Endothelial cell of umbilical vein (primary cell): ENCODE measurements around the gene AFTPH.

Experiments used
- EZH2 ChIP-seq: IDR thresholded peaks from 2 replicates; pipeline ENCODE4 v1.6.1; 2012; ENCODE audit warnings: borderline replicate concordance, low read depth, mild to moderate bottlenecking, moderate library complexity, low read length, inconsistent platforms; ENCODE audit not compliant: severe bottlenecking
- FOS ChIP-seq: IDR thresholded peaks from 2 replicates; pipeline ENCODE4 v1.6.1; 2011; ENCODE audit warnings: mild to moderate bottlenecking, low read length, moderate library complexity, borderline replicate concordance; ENCODE audit not compliant: insufficient read depth
- GATA2 ChIP-seq: IDR thresholded peaks from 2 replicates; pipeline ENCODE4 v1.7.0; 2011; ENCODE audit warnings: low read depth, mild to moderate bottlenecking, moderate library complexity, mixed read lengths, low read length; ENCODE audit not compliant: insufficient read length, insufficient read depth
- POLR2A ChIP-seq: IDR thresholded peaks from 2 replicates; pipeline ENCODE4 v1.6.1; 2012; ENCODE audit warnings: low read depth, mild to moderate bottlenecking, control low read depth, low read length
- POLR2AphosphoS5 ChIP-seq: IDR thresholded peaks from 2 replicates; pipeline ENCODE4 v1.6.1; 2012; ENCODE audit warnings: low read depth, mild to moderate bottlenecking, control low read depth, low read length, moderate library complexity; ENCODE audit not compliant: insufficient read depth
- TF ChIP-seq, protein P1 (sequence below), 2 donors: IDR thresholded peaks; 1 replicate in 1 of 2; 2 replicates in 1 of 2; pipeline ENCODE4 v1.5.1; 2011; ENCODE audit warnings: low read length in 2 of 2, mild to moderate bottlenecking in 2 of 2, moderate library complexity in 2 of 2, control low read depth in 1 of 2, inconsistent platforms in 1 of 2, low read depth in 1 of 2; ENCODE audit not compliant: insufficient read depth in 1 of 2; ENCODE audit errors: extremely low read depth in 1 of 2
- TF ChIP-seq, protein P2 (sequence below): IDR thresholded peaks from 2 replicates; pipeline ENCODE4 v1.6.1; 2011; ENCODE audit not compliant: insufficient read depth, insufficient read length

DNA sequence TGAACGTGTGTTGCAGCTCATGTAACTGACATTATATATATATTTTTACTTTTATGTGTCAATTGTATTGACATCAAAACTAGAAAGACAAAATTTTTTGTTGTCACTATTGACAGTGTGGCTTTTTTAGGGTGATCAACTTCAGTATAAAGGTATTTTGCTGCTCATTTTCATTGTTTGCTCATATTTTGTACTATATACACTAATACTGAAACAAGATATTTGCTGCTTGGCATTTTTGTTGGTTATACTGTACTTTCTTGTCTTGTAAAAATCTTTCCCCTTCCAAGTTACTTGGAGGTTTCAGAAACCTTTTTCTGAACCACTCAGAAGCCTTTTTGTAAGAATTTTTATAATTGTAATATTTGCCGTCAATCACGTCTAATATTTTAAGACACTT is 16.5 kb downstream of the AFTPH start:
- TF ChIP-seq, protein P1, sequence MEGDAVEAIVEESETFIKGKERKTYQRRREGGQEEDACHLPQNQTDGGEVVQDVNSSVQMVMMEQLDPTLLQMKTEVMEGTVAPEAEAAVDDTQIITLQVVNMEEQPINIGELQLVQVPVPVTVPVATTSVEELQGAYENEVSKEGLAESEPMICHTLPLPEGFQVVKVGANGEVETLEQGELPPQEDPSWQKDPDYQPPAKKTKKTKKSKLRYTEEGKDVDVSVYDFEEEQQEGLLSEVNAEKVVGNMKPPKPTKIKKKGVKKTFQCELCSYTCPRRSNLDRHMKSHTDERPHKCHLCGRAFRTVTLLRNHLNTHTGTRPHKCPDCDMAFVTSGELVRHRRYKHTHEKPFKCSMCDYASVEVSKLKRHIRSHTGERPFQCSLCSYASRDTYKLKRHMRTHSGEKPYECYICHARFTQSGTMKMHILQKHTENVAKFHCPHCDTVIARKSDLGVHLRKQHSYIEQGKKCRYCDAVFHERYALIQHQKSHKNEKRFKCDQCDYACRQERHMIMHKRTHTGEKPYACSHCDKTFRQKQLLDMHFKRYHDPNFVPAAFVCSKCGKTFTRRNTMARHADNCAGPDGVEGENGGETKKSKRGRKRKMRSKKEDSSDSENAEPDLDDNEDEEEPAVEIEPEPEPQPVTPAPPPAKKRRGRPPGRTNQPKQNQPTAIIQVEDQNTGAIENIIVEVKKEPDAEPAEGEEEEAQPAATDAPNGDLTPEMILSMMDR (IDR thresholded peaks at IDR 0.05; ENCODE audit: extremely low read depth in 1 of 2, insufficient read depth in 1 of 2, low read depth in 1 of 2, low read length in 2 of 2): no peak
- TF ChIP-seq POLR2A (no peak), POLR2AphosphoS5 (no peak), EZH2 (no peak), FOS (no peak), GATA2 (no peak)
- TF ChIP-seq, protein P2, sequence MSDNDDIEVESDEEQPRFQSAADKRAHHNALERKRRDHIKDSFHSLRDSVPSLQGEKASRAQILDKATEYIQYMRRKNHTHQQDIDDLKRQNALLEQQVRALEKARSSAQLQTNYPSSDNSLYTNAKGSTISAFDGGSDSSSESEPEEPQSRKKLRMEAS: no peak
